RCC 7860 (cell line): Measurements from ENCODE around the gene PMIS2.
A peak's percentile ranks its signal among the peaks of the same experiment; 100 is the strongest.

Experiments
- DNase-seq: peaks from one replicate; pipeline ENCODE4 v3.0.0-alpha.2; 2015; ENCODE audit warnings: low spot score
- FAIRE-seq: peaks from 2 replicates; lab custom pipeline; 2012; peaks lifted over from hg19 to GRCh38; lab: Jason Lieb, UNC

Gene PMIS2

GRCh38 chr19:35623327-35624010, 37.5 kb downstream of the PMIS2 start:
- DNase-seq (no peak), FAIRE-seq (no peak)

- DNase-seq (no peak), FAIRE-seq (no peak)
These were observed 42.2 kb downstream of the PMIS2 start for GRCh38 chr19:35628264-35628564.

DNA sequence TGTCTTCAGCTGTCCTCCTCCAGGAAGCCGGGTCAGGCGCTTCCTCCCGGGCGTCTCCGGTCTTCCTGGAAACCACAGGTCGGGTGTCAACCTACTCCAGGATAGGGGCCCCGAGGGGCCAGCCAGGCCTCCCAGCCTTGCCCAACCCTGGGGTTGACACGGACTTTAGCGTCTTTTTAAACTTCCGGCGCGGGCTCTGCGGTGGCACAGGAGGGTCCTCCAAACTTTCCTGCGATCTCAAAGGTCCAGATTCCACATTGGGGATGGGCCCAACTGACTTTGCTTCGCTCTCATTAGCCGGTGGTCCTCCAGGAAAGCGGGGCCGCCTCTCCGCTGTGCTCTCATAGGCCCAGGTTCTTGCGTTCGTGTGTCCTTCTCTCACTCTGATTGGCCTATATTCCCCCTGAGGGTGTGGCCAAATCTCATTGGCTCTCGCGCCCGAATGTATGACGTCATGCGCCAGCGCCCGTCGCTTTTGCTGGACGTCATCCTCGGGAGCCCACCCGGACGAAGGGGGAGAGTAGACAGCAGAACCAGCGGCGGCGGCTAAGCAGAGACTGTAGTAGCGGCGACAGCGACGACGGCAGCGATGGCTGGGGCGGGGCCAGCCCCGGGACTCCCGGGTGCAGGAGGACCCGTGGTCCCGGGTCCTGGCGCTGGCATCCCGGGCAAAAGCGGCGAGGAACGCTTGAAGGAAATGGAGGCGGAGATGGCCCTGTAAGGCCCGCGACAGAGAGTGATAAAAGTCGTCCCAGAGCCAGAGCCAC, 42.8 kb downstream of the PMIS2 start, which contains the start of gene RBM42:
Gene RBM42 (plus strand): TSS at position 472 of the 767 bp plus-strand sequence. CDS start 118 bp downstream, at position 590.
- FAIRE-seq (peak; percentile 92), DNase-seq (peak; percentile 96)

GRCh38 chr19:35629332-35629633, 43.3 kb downstream of the PMIS2 start:
- FAIRE-seq (no peak), DNase-seq (no peak)

DNA sequence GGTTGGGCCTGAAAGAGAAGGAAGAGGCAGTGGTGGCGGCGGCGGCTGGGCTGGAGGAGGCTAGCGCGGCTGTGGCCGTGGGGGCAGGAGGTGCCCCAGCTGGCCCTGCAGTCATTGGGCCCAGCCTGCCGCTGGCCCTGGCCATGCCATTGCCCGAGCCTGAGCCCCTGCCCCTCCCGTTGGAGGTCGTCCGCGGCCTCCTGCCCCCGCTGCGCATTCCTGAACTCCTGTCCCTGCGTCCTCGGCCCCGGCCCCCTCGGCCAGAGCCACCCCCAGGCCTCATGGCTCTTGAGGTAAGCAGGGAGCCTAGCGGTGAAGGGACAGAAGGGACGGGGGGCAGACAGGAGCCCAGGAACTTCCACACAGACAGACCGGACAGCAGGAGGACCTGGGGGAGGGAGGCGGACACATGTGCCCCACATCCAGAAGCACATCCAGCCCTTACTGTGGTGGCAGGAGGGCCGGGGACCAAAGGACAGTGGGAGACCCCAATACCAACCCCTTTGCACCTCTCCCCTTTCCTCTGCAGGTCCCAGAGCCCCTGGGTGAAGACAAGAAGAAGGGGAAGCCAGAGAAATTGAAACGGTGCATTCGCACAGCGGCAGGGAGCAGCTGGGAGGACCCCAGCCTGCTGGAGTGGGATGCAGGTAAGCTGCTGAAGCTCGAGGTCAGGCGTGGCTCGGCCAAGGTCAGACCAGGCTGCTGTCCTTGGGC, 47.9 kb downstream of the PMIS2 start:
- FAIRE-seq (no peak), DNase-seq (no peak)

DNA sequence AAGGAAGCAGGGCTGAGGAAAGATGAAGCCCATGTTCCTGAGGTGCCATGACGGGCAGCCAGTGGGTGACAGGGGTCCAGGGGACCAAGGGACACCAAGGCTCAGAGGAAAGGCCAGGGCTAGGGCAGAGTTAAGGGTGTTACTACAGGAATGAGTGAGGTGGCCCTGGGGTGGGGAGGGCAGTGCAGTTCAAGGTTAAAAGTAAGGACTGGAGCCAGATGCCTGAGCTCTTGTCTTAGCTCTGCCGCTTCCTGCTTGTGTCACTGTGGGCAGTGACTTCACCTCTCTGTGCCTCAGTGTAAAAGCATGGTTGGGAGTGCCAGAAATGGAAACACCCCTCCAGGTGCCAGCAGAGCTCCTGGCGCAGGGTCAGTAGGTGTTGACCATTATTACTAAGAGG, 50.7 kb downstream of the PMIS2 start:
- no peak for DNase-seq
- FAIRE-seq: no peak
